B cell (primary cell): ENCODE data around the gene HADHB. TPM values are rescaled to one million over a fixed set of nuclear protein-coding genes. Genes with fewer than 3 reads are reported as not detected.

Experiments used
- ATAC-seq: fragments of 200-7000 bp; cut with Tn5 transposase; one replicate; pipeline ENCODE4 v1.10.0; 2021; ENCODE audit warnings: low read depth, mild to moderate bottlenecking, moderate number of reproducible peaks, moderate library complexity
- CTCF ChIA-PET: fragments of 350-600 bp; sonication (Branson Sonifier 250); formaldehyde crosslinking; loops from one replicate; lab custom pipeline; 2021; ENCODE audit warnings: antibody characterized with exemption, inconsistent platforms; lab: Charles Lee
- POLR2A ChIA-PET: fragments of 350-600 bp; sonication (Branson Sonifier 250); formaldehyde crosslinking; loops from one replicate; lab custom pipeline; 2021; ENCODE audit warnings: antibody characterized with exemption; lab: Charles Lee
- DNase-seq: peaks from one replicate; pipeline ENCODE4 v3.0.0; 2013
- H2AFZ ChIP-seq: 2 replicates; pipeline ENCODE4 v1.6.1; 2012; ENCODE audit warnings: mild to moderate bottlenecking, low read depth, low read length; ENCODE audit not compliant: insufficient read depth, poor library complexity, severe bottlenecking
- H3K27ac ChIP-seq, 2 donors: 1 replicate in 1 of 2; 2 replicates in 1 of 2; pipeline ENCODE4 v1.5.1; 2012 to 2013; ENCODE audit warnings: low read length in 2 of 2, mild to moderate bottlenecking in 2 of 2, moderate library complexity in 1 of 2
- H3K27me3 ChIP-seq, 4 experiments: fragments of 200-600 bp in 1 of 4; sonication (generic) in 1 of 4; replicated peaks in 1 of 4; 1 replicate in 2 of 4; 2 replicates in 2 of 4; pipeline versions ENCODE4 v1.6.1 to v1.7.0; 2013 to 2016; ENCODE audit warnings: low read length in 3 of 4, mild to moderate bottlenecking in 2 of 4, mixed read lengths in 1 of 4, moderate library complexity in 1 of 4; ENCODE audit not compliant: insufficient read depth in 4 of 4, control insufficient read depth in 3 of 4; ENCODE audit errors: control extremely low read depth in 1 of 4
- H3K36me3 ChIP-seq, 2 experiments: replicated peaks in 1 of 2; 1 replicate in 1 of 2; 2 replicates in 1 of 2; pipeline versions ENCODE4 v1.6.1 to v1.7.1; 2013; ENCODE audit warnings: low read length in 1 of 2; ENCODE audit not compliant: insufficient read depth in 2 of 2, control insufficient read depth in 1 of 2; ENCODE audit errors: control extremely low read depth in 1 of 2, extremely low read depth in 1 of 2
- H3K4me1 ChIP-seq, 2 donors: fragments of 200-600 bp in 1 of 2; sonication (generic) in 1 of 2; 1 replicate in 1 of 2; 2 replicates in 1 of 2; pipeline versions ENCODE4 v1.5.1 to v1.6.1; 2013 to 2017; ENCODE audit warnings: low read length in 2 of 2; ENCODE audit not compliant: control insufficient read depth in 2 of 2, insufficient read depth in 2 of 2
- H3K4me2 ChIP-seq: replicated peaks from 2 replicates; pipeline ENCODE3; 2012; ENCODE audit warnings: mild to moderate bottlenecking, low read depth, low read length; ENCODE audit not compliant: poor library complexity, severe bottlenecking
- H3K4me3 ChIP-seq, 5 experiments: fragments of 200-600 bp in 1 of 5; sonication (generic) in 1 of 5; 1 replicate in 3 of 5; 2 replicates in 2 of 5; pipeline versions ENCODE4 v1.5.1 to v1.7.0; 2011 to 2016; ENCODE audit warnings: low read length in 4 of 5, mild to moderate bottlenecking in 4 of 5, low read depth in 2 of 5, control low read depth in 1 of 5, moderate library complexity in 1 of 5; ENCODE audit not compliant: insufficient read depth in 1 of 5; ENCODE audit errors: control extremely low read depth in 1 of 5, extremely low read depth in 1 of 5
- H3K79me2 ChIP-seq: fragments of 200-600 bp; sonication (generic); one replicate; pipeline ENCODE4 v1.6.0; 2016; ENCODE audit warnings: low read length; ENCODE audit not compliant: control insufficient read depth, insufficient read depth
- H3K9ac ChIP-seq: fragments of 200-600 bp; sonication (generic); 2 replicates; pipeline ENCODE4 v1.6.1; 2017; ENCODE audit warnings: mild to moderate bottlenecking, low read length, moderate library complexity
- H3K9me3 ChIP-seq, 3 donors: one replicate each; pipeline versions ENCODE4 v1.6.1 to v1.7.1; 2013; ENCODE audit warnings: low read length in 2 of 3; ENCODE audit not compliant: control insufficient read depth in 2 of 3, insufficient read depth in 1 of 3; ENCODE audit errors: control extremely low read depth in 1 of 3
- H4K20me1 ChIP-seq: 2 replicates; pipeline ENCODE4 v1.6.0; 2012; ENCODE audit warnings: mild to moderate bottlenecking, low read length; ENCODE audit not compliant: insufficient read depth, control insufficient read depth, poor library complexity, severe bottlenecking
- H3K27ac Mint-ChIP-seq: one replicate; pipeline ENCODE4 v1.8.0; 2021; ENCODE audit warnings: mixed read lengths
- H3K27me3 Mint-ChIP-seq: one replicate; pipeline ENCODE4 v1.8.0; 2021; ENCODE audit warnings: mixed read lengths
- H3K4me1 Mint-ChIP-seq: one replicate; pipeline ENCODE4 v1.8.0; 2021; ENCODE audit warnings: mixed read lengths
- H3K4me3 Mint-ChIP-seq: one replicate; pipeline ENCODE4 v1.8.0; 2021; ENCODE audit warnings: mixed read lengths
- H3K9me3 Mint-ChIP-seq: one replicate; pipeline ENCODE4 v1.8.0; 2022; ENCODE audit warnings: mixed read lengths; ENCODE audit not compliant: insufficient read depth
- EZH2 ChIP-seq: IDR thresholded peaks from 2 replicates; pipeline ENCODE4 v1.6.1; 2012; ENCODE audit warnings: borderline replicate concordance, low read depth, mild to moderate bottlenecking, moderate library complexity, low read length; ENCODE audit not compliant: insufficient read depth, poor library complexity, severe bottlenecking
- WGBS: methylation state at CpG from one replicate; pipeline ENCODE4 v1.1.5; 2013; ENCODE audit warnings: missing lambda C conversion rate; ENCODE audit not compliant: insufficient coverage; 5-methylcytosine and 5-hydroxymethylcytosine counted together
- intact Hi-C: fragments of 100-400 bp; cut with micrococcal nuclease; formaldehyde crosslinking; loops from one replicate; pipeline ENCODE4 v1.10.0; 2022
- polyA plus RNA-seq: library from polyadenylated mRNA; depleted of rRNA; stranded (reverse); fragments of >200 nt; gene quantifications from 2 replicates; pipeline ENCODE4 v1.2.3, GENCODE V29; 2012
- total RNA-seq, 2 donors: library from RNA; stranded (reverse); fragments of 120-200 nt in 1 of 2; gene quantifications; 1 replicate in 1 of 2; 2 replicates in 1 of 2; pipeline versions ENCODE4 v1.2.3 to v1.2.4, GENCODE V29; 2013 to 2022
- TF ChIP-seq, protein P1 (sequence below): fragments of 200-600 bp; IDR thresholded peaks from one replicate; pipeline ENCODE4 v1.8.0; 2022; ENCODE audit warnings: antibody characterized with exemption, mild to moderate bottlenecking

The HADHB gene
- total and polyA plus RNA-seq, 2 donors (not counting 1 experiment from before 2014, with no cell fraction given) = 40.6 to 64.2 TPM

DNA sequence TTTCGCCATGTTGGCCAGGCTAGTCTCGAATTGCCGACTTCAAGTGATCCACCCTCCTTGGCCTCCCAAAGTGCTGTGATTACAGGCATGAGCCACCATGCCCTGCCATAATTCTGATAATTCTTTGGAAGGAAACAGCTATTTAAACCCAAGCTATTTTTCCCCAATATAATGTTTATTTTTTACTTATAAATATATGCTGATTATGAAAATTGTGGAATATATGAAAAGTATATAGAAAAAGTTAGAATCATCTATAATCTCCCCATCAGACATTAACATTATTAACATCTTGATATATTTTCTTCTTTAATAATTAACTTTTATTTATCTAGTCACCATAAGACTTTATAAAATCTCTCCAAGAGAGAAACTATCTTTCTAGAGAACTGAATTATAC, 41.2 kb downstream of the HADHB start:
- Histone ChIP-seq H3K36me3 (peaks cover 14 to 54% of the 10 kb centered on the region in 2 experiments), H2AFZ (no peak overlapping the region), H3K27ac (no peak overlapping the region), H3K4me1 (no peaks in the 10 kb centered on the region), H3K79me2 (no peaks in the 10 kb centered on the region), H3K27me3 (no peaks in the 10 kb centered on the region), H4K20me1 (no peaks in the 10 kb centered on the region), H3K4me3 (no peak overlapping the region), H3K4me2 (no peak overlapping the region), H3K9me3 (no peaks in the 10 kb centered on the region), H3K9ac (no peak overlapping the region)
- ATAC-seq (no peak), DNase-seq (no peak)
- no peaks in the 10 kb centered on the region for H3K27me3 Mint-ChIP-seq
- no peak overlapping the region for H3K4me3 Mint-ChIP-seq
- no peaks in the 10 kb centered on the region for H3K4me1 Mint-ChIP-seq
- H3K27ac Mint-ChIP-seq = no peak overlapping the region
- ChIA-PET CTCF (interaction anchor here (1.1 kb wide), 1 partner anchor 14 kb away, joined by 3 read pairs; no protein-coding TSS in a partner anchor), POLR2A (no interaction called here)
- WGBS = no CpG with 5 or more reads among the region's 3 CpGs
- intact Hi-C loops = no loop called here
- TF ChIP-seq, protein P1, sequence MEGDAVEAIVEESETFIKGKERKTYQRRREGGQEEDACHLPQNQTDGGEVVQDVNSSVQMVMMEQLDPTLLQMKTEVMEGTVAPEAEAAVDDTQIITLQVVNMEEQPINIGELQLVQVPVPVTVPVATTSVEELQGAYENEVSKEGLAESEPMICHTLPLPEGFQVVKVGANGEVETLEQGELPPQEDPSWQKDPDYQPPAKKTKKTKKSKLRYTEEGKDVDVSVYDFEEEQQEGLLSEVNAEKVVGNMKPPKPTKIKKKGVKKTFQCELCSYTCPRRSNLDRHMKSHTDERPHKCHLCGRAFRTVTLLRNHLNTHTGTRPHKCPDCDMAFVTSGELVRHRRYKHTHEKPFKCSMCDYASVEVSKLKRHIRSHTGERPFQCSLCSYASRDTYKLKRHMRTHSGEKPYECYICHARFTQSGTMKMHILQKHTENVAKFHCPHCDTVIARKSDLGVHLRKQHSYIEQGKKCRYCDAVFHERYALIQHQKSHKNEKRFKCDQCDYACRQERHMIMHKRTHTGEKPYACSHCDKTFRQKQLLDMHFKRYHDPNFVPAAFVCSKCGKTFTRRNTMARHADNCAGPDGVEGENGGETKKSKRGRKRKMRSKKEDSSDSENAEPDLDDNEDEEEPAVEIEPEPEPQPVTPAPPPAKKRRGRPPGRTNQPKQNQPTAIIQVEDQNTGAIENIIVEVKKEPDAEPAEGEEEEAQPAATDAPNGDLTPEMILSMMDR = no peak
- no peak for TF ChIP-seq EZH2
- no peaks in the 10 kb centered on the region for H3K9me3 Mint-ChIP-seq

DNA sequence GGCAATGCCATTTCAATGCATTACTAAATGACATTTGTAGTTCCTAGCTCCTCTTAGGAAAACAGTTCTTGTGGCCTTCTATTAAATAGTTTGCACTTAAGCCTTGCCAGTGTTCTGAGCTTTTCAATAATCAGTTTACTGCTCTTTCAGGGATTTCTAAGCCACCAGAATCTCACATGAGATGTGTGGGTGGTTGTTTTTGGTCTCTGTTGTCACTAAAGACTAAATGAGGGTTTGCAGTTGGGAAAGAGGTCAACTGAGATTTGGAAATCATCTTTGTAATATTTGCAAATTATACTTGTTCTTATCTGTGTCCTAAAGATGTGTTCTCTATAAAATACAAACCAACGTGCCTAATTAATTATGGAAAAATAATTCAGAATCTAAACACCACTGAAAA, 45.3 kb downstream of the HADHB start:
- no peaks in the 10 kb centered on the region for H4K20me1 ChIP-seq
- H3K4me3 ChIP-seq = no peak overlapping the region
- no peak overlapping the region for H2AFZ ChIP-seq
- intact Hi-C loops = no loop called here
- no peaks in the 10 kb centered on the region for H3K9me3 Mint-ChIP-seq
- POLR2A ChIA-PET = no interaction called here
- no peak overlapping the region for H3K4me2 ChIP-seq
- H3K4me3 Mint-ChIP-seq = no peak overlapping the region
- no peak overlapping the region for H3K27ac Mint-ChIP-seq
- H3K79me2 ChIP-seq = no peaks in the 10 kb centered on the region
- no CpG with 5 or more reads among the region's 1 CpG for WGBS
- H3K9me3 ChIP-seq = no peaks in the 10 kb centered on the region
- H3K4me1 ChIP-seq = no peaks in the 10 kb centered on the region
- H3K27me3 Mint-ChIP-seq = no peaks in the 10 kb centered on the region
- TF ChIP-seq, protein P1 = no peak
- TF ChIP-seq EZH2 = no peak
- no peaks in the 10 kb centered on the region for H3K4me1 Mint-ChIP-seq
- peaks cover 8 to 25% of the 10 kb centered on the region in 2 experiments for H3K36me3 ChIP-seq
- no peak overlapping the region for H3K27ac ChIP-seq
- H3K9ac ChIP-seq = no peak overlapping the region
- no peaks in the 10 kb centered on the region for H3K27me3 ChIP-seq
- ATAC-seq (no peak), DNase-seq (no peak)
- CTCF ChIA-PET = no interaction called here
